ENCODE measurements around the gene RANBP3.

DNA sequence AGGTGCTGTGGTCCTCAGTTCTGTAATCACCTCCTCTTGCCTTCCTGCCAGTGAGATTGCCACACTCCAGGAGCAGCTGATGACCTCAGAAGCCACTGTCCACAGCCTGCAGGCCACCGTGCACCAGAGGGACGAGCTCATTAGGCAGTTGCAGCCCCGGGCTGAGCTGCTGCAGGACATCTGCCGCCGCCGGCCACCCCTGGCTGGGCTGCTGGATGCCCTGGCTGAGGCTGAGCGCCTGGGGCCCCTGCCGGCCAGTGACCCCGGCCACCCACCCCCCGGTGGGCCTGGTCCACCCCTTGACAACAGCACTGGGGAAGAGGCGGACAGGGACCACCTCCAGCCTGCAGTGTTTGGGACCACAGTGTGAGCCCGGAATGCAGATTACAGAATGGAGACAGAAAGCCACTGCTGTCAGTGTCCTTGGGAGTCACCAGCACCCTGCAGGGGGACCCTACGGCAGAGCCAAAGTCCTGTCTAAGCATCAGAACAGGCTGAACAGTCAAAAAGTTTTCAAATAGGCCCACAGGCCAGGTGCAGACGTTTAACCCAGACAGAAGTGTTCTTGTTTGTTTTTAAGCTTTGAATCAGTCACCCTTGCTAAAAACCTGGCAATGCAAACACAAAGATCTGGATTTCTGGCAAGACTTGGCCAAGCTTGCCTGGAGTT, 69.0 kb downstream of the RANBP3 start:
- TF ChIP-seq EZH2 (IDR thresholded peaks at IDR 0.05; ENCODE audit: insufficient read depth, poor library complexity, severe bottlenecking) (no peak), EZH2phosphoT487 (IDR thresholded peaks at IDR 0.05; ENCODE audit: insufficient read depth, low read depth) (no peak)
